GM12878 (cell line): ENCODE data around the gene ARRB2. TPM values are rescaled to one million over a fixed set of nuclear protein-coding genes. Genes with fewer than 3 reads are reported as not detected.

Source experiments
- ASH2L ChIP-seq: fragments of 300-600, 200-600 bp; sonication (generic); IDR thresholded peaks from 2 replicates; pipeline ENCODE4 v1.6.1; 2017; ENCODE audit warnings: low read depth, mild to moderate bottlenecking, borderline replicate concordance
- ATF7 ChIP-seq: fragments of 450-650 bp; IDR thresholded peaks from 2 replicates; pipeline ENCODE4 v1.6.1; 2016; ENCODE audit warnings: low read depth, mild to moderate bottlenecking
- BCLAF1 ChIP-seq: fragments of 450-650 bp; IDR thresholded peaks from 2 replicates; pipeline ENCODE4 v1.6.1; 2017; ENCODE audit warnings: antibody characterized with exemption, mild to moderate bottlenecking, moderate library complexity
- CBFB ChIP-seq: IDR thresholded peaks from 2 replicates; pipeline ENCODE4 v1.6.1; 2016; ENCODE audit warnings: antibody characterized with exemption, low read depth
- CEBPB ChIP-seq, 2 experiments: fragments of 150-350 bp in 1 of 2; IDR thresholded peaks; 2 replicates each; pipeline ENCODE4 v1.6.1; 2012 to 2014; ENCODE audit warnings: low read depth in 2 of 2, low read length in 2 of 2, borderline replicate concordance in 1 of 2, inconsistent platforms in 1 of 2
- CHD1 ChIP-seq: IDR thresholded peaks from 2 replicates; pipeline ENCODE4 v1.6.1; 2012; ENCODE audit warnings: low read depth, low read length, improper control_type of control experiment
- DPF2 ChIP-seq: fragments of 450-650 bp; IDR thresholded peaks from 2 replicates; pipeline ENCODE4 v1.6.1; 2017; ENCODE audit warnings: mild to moderate bottlenecking
- EGR1 ChIP-seq, 2 experiments: IDR thresholded peaks; 1 replicate in 1 of 2; 2 replicates in 1 of 2; pipeline ENCODE4 v1.6.1; 2011 to 2012; ENCODE audit warnings: low read depth in 2 of 2, low read length in 2 of 2, borderline replicate concordance in 1 of 2, mild to moderate bottlenecking in 1 of 2, moderate library complexity in 1 of 2
- ETV6 ChIP-seq, 2 experiments: fragments of 450-650 bp in 1 of 2; IDR thresholded peaks in 1 of 2; conservative IDR thresholded peaks in 1 of 2; 2 replicates each; pipeline ENCODE4 v1.6.1; 2014; ENCODE audit warnings: antibody characterized with exemption in 1 of 2, borderline replicate concordance in 1 of 2, low read depth in 1 of 2, mild to moderate bottlenecking in 1 of 2, moderate library complexity in 1 of 2
- EZH2 ChIP-seq: IDR thresholded peaks from 2 replicates; pipeline ENCODE4 v1.6.1; 2012; ENCODE audit warnings: low read depth, mild to moderate bottlenecking, control low read depth, inconsistent platforms, low read length, borderline replicate concordance; ENCODE audit not compliant: control insufficient read depth
- FOXK2 ChIP-seq: fragments of 450-650 bp; IDR thresholded peaks from 2 replicates; pipeline ENCODE4 v1.6.1; 2017; ENCODE audit warnings: mild to moderate bottlenecking, moderate library complexity
- GABPA ChIP-seq: IDR thresholded peaks from 2 replicates; pipeline ENCODE4 v1.6.1; 2014; ENCODE audit warnings: antibody characterized with exemption, low read depth, mild to moderate bottlenecking, inconsistent platforms
- HCFC1 ChIP-seq: fragments of 150-350 bp; IDR thresholded peaks from 2 replicates; pipeline ENCODE4 v1.6.1; 2014; ENCODE audit warnings: low read length
- HDAC6 ChIP-seq: fragments of 200-600 bp; sonication (generic); IDR thresholded peaks from one replicate; pipeline ENCODE4 v1.8.0; 2017; ENCODE audit warnings: antibody characterized with exemption; ENCODE audit not compliant: unreplicated experiment
- MYB ChIP-seq: fragments of 150-350 bp; IDR thresholded peaks from 2 replicates; pipeline ENCODE4 v1.6.1; 2014; ENCODE audit warnings: mild to moderate bottlenecking, low read depth, low read length, borderline replicate concordance
- PAX5 ChIP-seq: IDR thresholded peaks from 2 replicates; pipeline ENCODE4 v1.6.1; 2011; ENCODE audit warnings: low read depth, low read length, borderline replicate concordance
- PAX8 ChIP-seq: fragments of 450-650 bp; IDR thresholded peaks from 2 replicates; pipeline ENCODE4 v1.6.1; 2017; ENCODE audit warnings: mild to moderate bottlenecking, moderate library complexity
- PBX3 ChIP-seq: IDR thresholded peaks from 2 replicates; pipeline ENCODE4 v1.6.1; 2011; ENCODE audit warnings: mild to moderate bottlenecking, low read depth, low read length, moderate library complexity; ENCODE audit not compliant: insufficient replicate concordance
- POLR2A ChIP-seq: IDR thresholded peaks from 2 replicates; pipeline ENCODE4 v1.6.1; 2011; ENCODE audit warnings: low read depth, mild to moderate bottlenecking, low read length
- SIN3A ChIP-seq: IDR thresholded peaks from 2 replicates; pipeline ENCODE4 v1.6.1; 2012; ENCODE audit warnings: low read depth, low read length, improper control_type of control experiment
- SMAD1 ChIP-seq: fragments of 450-650 bp; IDR thresholded peaks from 2 replicates; pipeline ENCODE4 v1.6.1; 2018; ENCODE audit warnings: mild to moderate bottlenecking, low read depth; ENCODE audit not compliant: partially characterized antibody
- SMC3 ChIP-seq: IDR thresholded peaks from 2 replicates; pipeline ENCODE4 v1.6.1; 2011; ENCODE audit warnings: low read length, improper control_type of control experiment, borderline replicate concordance
- SP1 ChIP-seq: IDR thresholded peaks from one replicate; pipeline ENCODE4 v1.6.1; 2011; ENCODE audit warnings: low read depth, low read length
- TBL1XR1 ChIP-seq: IDR thresholded peaks from 2 replicates; pipeline ENCODE4 v1.6.1; 2012; ENCODE audit warnings: low read depth, low read length, improper control_type of control experiment
- ZNF207 ChIP-seq: fragments of 450-650 bp; IDR thresholded peaks from 2 replicates; pipeline ENCODE4 v1.6.1; 2014; ENCODE audit warnings: antibody characterized with exemption, mild to moderate bottlenecking, borderline replicate concordance
- ZNF274 ChIP-seq: IDR thresholded peaks from one replicate; pipeline ENCODE4 v1.8.0; 2011; ENCODE audit not compliant: insufficient read length, insufficient read depth
- ZNF384 ChIP-seq: IDR thresholded peaks from 2 replicates; pipeline ENCODE4 v1.6.1; 2012; ENCODE audit warnings: low read depth, mild to moderate bottlenecking, low read length, improper control_type of control experiment, borderline replicate concordance
- ZNF622 ChIP-seq: fragments of 450-650 bp; IDR thresholded peaks from 2 replicates; pipeline ENCODE4 v1.6.1; 2017; ENCODE audit warnings: mild to moderate bottlenecking, inconsistent platforms
- polyA plus RNA-seq, 11 experiments: library from polyadenylated mRNA; depleted of rRNA in 4 of 11; unstranded in 6 of 11; stranded (reverse) in 5 of 11; fragments of >200 nt; fragmentation: Nextera tagmentation in 4 of 11; fragmentation: Illumina TruSeq in 1 of 11; extraction: Ambion mirVana in 4 of 11; extraction: Trizol in 1 of 11; gene quantifications; 1 replicate in 1 of 11; 2 replicates in 10 of 11; pipeline versions ENCODE4 v1.2.1 to v1.2.3, GENCODE V29; 2011 to 2016; ENCODE audit warnings: inconsistent platforms in 2 of 11, missing spikeins in 2 of 11, low read depth in 1 of 11
- total RNA-seq, 4 experiments: library from RNA; depleted of rRNA in 3 of 4; stranded (reverse); fragments of >200 nt in 3 of 4; fragmentation: Illumina TruSeq in 1 of 4; extraction: Trizol in 1 of 4; gene quantifications; 2 replicates each; pipeline versions ENCODE4 v1.2.1 to v1.2.3, GENCODE V29; 2013 to 2021
- TF ChIP-seq, protein P1 (sequence below): IDR thresholded peaks from 2 replicates; pipeline ENCODE4 v1.6.1; 2011; ENCODE audit warnings: borderline replicate concordance, low read depth, mild to moderate bottlenecking, moderate library complexity, low read length; ENCODE audit not compliant: insufficient read depth, poor library complexity, severe bottlenecking

The ARRB2 gene
- total and polyA plus RNA-seq, 10 of the 15 experiments (the other 5 are each of a cell fraction or from before 2014, with no cell fraction given) = 6.5 to 75.2 (median 43.1) TPM

GRCh38 chr17:4733073-4733531 lies 22.7 kb downstream of the ARRB2 start (continued):
- TF ChIP-seq ATF7 (peak; percentile 31; the same call in 1 of the 2 replicates), ZNF384 (no peak), SMAD1 (no peak), ETV6 (conservative IDR thresholded peaks at IDR 0.05 in 1 of 2, IDR thresholded peaks at IDR 0.05 in 1 of 2; ENCODE audit: borderline replicate concordance in 1 of 2, low read depth in 1 of 2) (peak in 1 of 2 experiments; percentile 62; a peak in 1 of 4 replicates), DPF2 (peak; percentile 30; the same call in 1 of the 2 replicates), MYB (no peak), ZNF207 (no peak), EGR1 (IDR thresholded peaks at IDR 0.05; ENCODE audit: borderline replicate concordance in 1 of 2, low read depth in 2 of 2, low read length in 2 of 2) (no peak), HCFC1 (no peak), POLR2A (no peak), HDAC6 (no peak), ZNF274 (no peak), ZNF622 (no peak), SP1 (no peak), CHD1 (no peak), BCLAF1 (no peak), GABPA (no peak), TBL1XR1 (no peak), SIN3A (no peak), PAX5 (no peak; the same call in 1 of the 2 replicates), SMC3 (peak; percentile 45; the same call in 1 of the 2 replicates), CEBPB (IDR thresholded peaks at IDR 0.05; ENCODE audit: borderline replicate concordance in 1 of 2, low read depth in 2 of 2, low read length in 2 of 2) (no peak), ASH2L (no peak), PAX8 (no peak), PBX3 (no peak), CBFB (no peak), EZH2 (no peak), FOXK2 (no peak)
- TF ChIP-seq, protein P1, sequence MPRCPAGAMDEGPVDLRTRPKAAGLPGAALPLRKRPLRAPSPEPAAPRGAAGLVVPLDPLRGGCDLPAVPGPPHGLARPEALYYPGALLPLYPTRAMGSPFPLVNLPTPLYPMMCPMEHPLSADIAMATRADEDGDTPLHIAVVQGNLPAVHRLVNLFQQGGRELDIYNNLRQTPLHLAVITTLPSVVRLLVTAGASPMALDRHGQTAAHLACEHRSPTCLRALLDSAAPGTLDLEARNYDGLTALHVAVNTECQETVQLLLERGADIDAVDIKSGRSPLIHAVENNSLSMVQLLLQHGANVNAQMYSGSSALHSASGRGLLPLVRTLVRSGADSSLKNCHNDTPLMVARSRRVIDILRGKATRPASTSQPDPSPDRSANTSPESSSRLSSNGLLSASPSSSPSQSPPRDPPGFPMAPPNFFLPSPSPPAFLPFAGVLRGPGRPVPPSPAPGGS = no peak
